Ovary (tissue), 9 donors: Measurements from ENCODE around the gene TMEM121. TPM values are rescaled to one million over a fixed set of nuclear protein-coding genes. Genes with fewer than 3 reads are reported as not detected.

ENCODE experiments used
- DNase-seq, 5 donors: peaks; one replicate each; pipeline ENCODE4 v3.0.0-alpha.2; 2019 to 2020
- H3K27ac ChIP-seq, 2 donors: fragments of 200-600 bp; one replicate each; pipeline versions ENCODE4 v1.5.1 to v1.8.0; 2019 to 2022
- H3K27me3 ChIP-seq: fragments of 200-600 bp; one replicate; pipeline ENCODE4 v1.8.0; 2022
- H3K36me3 ChIP-seq: fragments of 200-600 bp; sonication (generic); one replicate; pipeline ENCODE4 v1.5.1; 2019
- H3K4me1 ChIP-seq: one replicate; pipeline ENCODE4 v1.8.1; 2013; ENCODE audit warnings: mild to moderate bottlenecking, moderate library complexity; ENCODE audit not compliant: insufficient read depth
- H3K4me3 ChIP-seq: fragments of 200-600 bp; sonication (generic); one replicate; pipeline ENCODE4 v1.5.1; 2017
- H3K9me3 ChIP-seq, 2 donors: fragments of 200-600 bp in 1 of 2; sonication (generic) in 1 of 2; one replicate each; pipeline versions ENCODE4 v1.5.1 to v1.8.1; 2013 to 2019; ENCODE audit warnings: mild to moderate bottlenecking in 1 of 2, moderate library complexity in 1 of 2
- CTCF ChIP-seq, 3 donors: fragments of 450-650 bp in 2 of 3; fragments of 200-600 bp in 1 of 3; IDR thresholded peaks; one replicate each; pipeline versions ENCODE4 v1.5.1 to v1.8.0; 2016 to 2022; ENCODE audit warnings: antibody characterized with exemption in 3 of 3, mild to moderate bottlenecking in 1 of 3
- EP300 ChIP-seq: sonication (generic); formaldehyde crosslinking; IDR thresholded peaks from one replicate; pipeline ENCODE4 v1.6.1; 2017; ENCODE audit warnings: antibody characterized with exemption
- POLR2A ChIP-seq: fragments of 450-650 bp; IDR thresholded peaks from one replicate; pipeline ENCODE4 v1.6.1; 2017; ENCODE audit warnings: antibody characterized with exemption, mild to moderate bottlenecking, moderate library complexity
- WGBS, 3 donors: extraction: QIAGEN DNeasy Blood & Tissue Kit in 1 of 3; methylation state at CpG; one replicate each; pipeline versions ENCODE4 v1.1.5 to v1.1.7; 2013 to 2017; 5-methylcytosine and 5-hydroxymethylcytosine counted together
- intact Hi-C, 4 donors: fragments of 100-400 bp; cut with DNase I; formaldehyde crosslinking; loops; one replicate each; pipeline versions ENCODE4 v1.11.0 to v1.15.1; 2022 to 2023
- polyA plus RNA-seq, 2 donors: library from polyadenylated mRNA; stranded (reverse); fragments of 200-250 nt in 1 of 2; fragments of 350-450 nt in 1 of 2; fragmentation: Illumina TruSeq in 1 of 2; extraction: RNeasy Lipid Tissue Mini Kit (QIAGEN cat#74804) in 1 of 2; gene quantifications; one replicate each; pipeline ENCODE4 v1.2.3, GENCODE V29; 2013 to 2014
- total RNA-seq, 7 donors: library from RNA; depleted of rRNA in 2 of 7; stranded (reverse); fragments of >200 nt in 2 of 7; fragmentation: NEBNext Ultra II Directional in 3 of 7; extraction: Animal tissue kit (Norgen Biotek cat#: 25700) in 3 of 7; gene quantifications; one replicate each; pipeline versions ENCODE4 v1.1.0 to v1.2.4, GENCODE V29; 2016 to 2023
- donor health status: DM: no; HTN: no; CAD: no; lungs with moderate emphysema.
- donor health status: DM: no; HTN: no; CAD: no.
- donor health status: Bipolar disorder and iron deficiency.
- donor health status: DM: yes; HTN: yes; CAD: no.
- donor health status: DM: no; HTN: no; CAD: no.
- donor health status: DM: yes; HTN: yes; CAD: no.

TMEM121 gene
- total and polyA plus RNA-seq, 9 donors, result 3.3 to 9.0 (median 4.1) TPM; not detected in 1

- TF ChIP-seq POLR2A (no peak), EP300 (no peak), CTCF (IDR thresholded peaks at IDR 0.05) (no peak)
- no peaks in the 10 kb centered on the region for H3K27me3 ChIP-seq
- DNase-seq, result no peak
- WGBS, 3 donors, result 52 to 64% (median 62%) methylated on average over 23 to 27 of the region's 27 CpGs
- intact Hi-C loops, result loop anchor here in 1 of 4 donors (10.0 kb wide), 1 partner anchor 405 kb away; no protein-coding TSS in a partner anchor
- H3K9me3 ChIP-seq, result no peaks in the 10 kb centered on the region
- H3K36me3 ChIP-seq, result no peaks in the 10 kb centered on the region
- no peak overlapping the region for H3K27ac ChIP-seq
- no peaks in the 10 kb centered on the region for H3K4me1 ChIP-seq
- no peak overlapping the region for H3K4me3 ChIP-seq
Observed at GRCh38 chr14:105499256-105500035, 26.9 kb upstream of the TMEM121 start.

- WGBS, 3 donors, result 80 to 85% (median 83%) methylated on average over 17 to 21 of the region's 21 CpGs
- Histone ChIP-seq H3K27ac (no peak overlapping the region), H3K27me3 (no peaks in the 10 kb centered on the region), H3K4me3 (no peak overlapping the region), H3K36me3 (no peaks in the 10 kb centered on the region), H3K4me1 (no peaks in the 10 kb centered on the region), H3K9me3 (no peaks in the 10 kb centered on the region)
- no peak for TF ChIP-seq POLR2A
- intact Hi-C loops, result no loop called here
- DNase-seq, result no peak
Observed at GRCh38 chr14:105500036-105500725, 26.2 kb upstream of the TMEM121 start.

- 69 to 72% (median 69%) methylated on average over 10 of the region's 10 CpGs for whole genome bisulfite sequencing, 3 donors
- H3K36me3 ChIP-seq, result no peaks in the 10 kb centered on the region
- H3K27ac ChIP-seq, result no peak overlapping the region
- no peak for TF ChIP-seq POLR2A
- no peak for TF ChIP-seq EP300
- no peak for TF ChIP-seq CTCF (IDR thresholded peaks at IDR 0.05)
- no peaks in the 10 kb centered on the region for H3K27me3 ChIP-seq
- H3K9me3 ChIP-seq, result no peaks in the 10 kb centered on the region
- DNase-seq, result no peak
- no peaks in the 10 kb centered on the region for H3K4me1 ChIP-seq
- intact Hi-C loops, result no loop called here
- H3K4me3 ChIP-seq, result no peak overlapping the region
Observed at GRCh38 chr14:105500726-105501101, 25.7 kb upstream of the TMEM121 start.

- Histone ChIP-seq H3K27me3 (no peaks in the 10 kb centered on the region), H3K4me1 (no peaks in the 10 kb centered on the region), H3K36me3 (no peaks in the 10 kb centered on the region), H3K9me3 (no peaks in the 10 kb centered on the region), H3K4me3 (no peak overlapping the region), H3K27ac (no peak overlapping the region)
- intact Hi-C loops, result no loop called here
- 80 to 84% (median 83%) methylated on average over 13 of the region's 13 CpGs for WGBS, 3 donors
- no peak for DNase-seq
- TF ChIP-seq EP300, result no peak
- TF ChIP-seq POLR2A, result no peak
- TF ChIP-seq CTCF (IDR thresholded peaks at IDR 0.05), result no peak
Observed at GRCh38 chr14:105501504-105502291, 24.7 kb upstream of the TMEM121 start.
